ENCODE measurements around the gene PLEKHA6.

PLEKHA6 gene

DNA sequence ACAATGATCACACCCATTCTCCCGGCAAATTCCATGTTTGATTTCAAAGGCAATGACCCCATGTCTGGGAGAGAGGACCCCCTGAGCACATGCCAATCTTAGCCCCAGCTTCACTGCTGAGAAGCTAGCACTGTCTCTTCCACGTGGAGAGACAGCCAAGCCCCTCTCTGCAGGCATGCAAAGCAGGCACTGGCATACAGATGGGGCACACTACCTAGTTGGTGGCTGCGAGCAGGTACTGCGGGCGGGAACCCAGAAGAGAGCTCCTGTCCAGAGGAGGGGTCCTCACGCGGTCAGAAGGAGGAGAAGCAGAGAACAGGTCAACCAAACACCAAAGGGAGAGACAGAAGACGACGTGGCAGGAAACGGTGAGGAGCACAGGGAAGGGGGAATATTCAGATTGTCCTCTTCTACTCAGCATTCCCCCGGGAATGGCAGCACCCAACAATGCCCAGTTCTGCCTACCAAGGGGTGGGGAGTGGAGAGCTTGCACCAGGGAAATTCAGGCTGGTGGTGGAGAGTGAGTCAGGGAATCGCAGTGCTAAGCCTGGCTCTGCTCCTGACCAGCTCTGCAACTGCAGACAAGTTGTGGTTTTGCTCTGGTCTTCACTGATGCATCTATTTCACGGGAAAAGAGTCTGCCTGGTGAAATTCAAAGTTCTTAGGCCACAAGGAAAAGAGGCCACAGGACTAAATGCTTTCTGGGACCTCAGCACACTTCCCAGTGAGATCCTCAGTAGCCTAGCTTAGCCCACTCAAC, 97.8 kb downstream of the PLEKHA6 start:
- no peak overlapping the region for H3K4me2 ChIP-seq (ENCODE audit: low read length)
- H2BK120ac ChIP-seq (ENCODE audit: insufficient read depth, low read length, poor library complexity), result no peak overlapping the region
- no peak overlapping the region for H3K18ac ChIP-seq (ENCODE audit: low read length)
- H3K4ac ChIP-seq (ENCODE audit: low read depth, low read length), result no peak overlapping the region
- no peak overlapping the region for H3K27ac ChIP-seq (ENCODE audit: low read depth, low read length)
- no peak overlapping the region for H3K4me3 ChIP-seq (ENCODE audit: low read depth, low read length)
- no peaks in the 10 kb centered on the region for H3K9me3 ChIP-seq (ENCODE audit: insufficient read depth, low read depth, low read length)
- H4K12ac ChIP-seq (ENCODE audit: low read depth, low read length), result no peak overlapping the region
- no peaks in the 10 kb centered on the region for H3K27me3 ChIP-seq (ENCODE audit: insufficient read depth, low read length)
- peaks cover 0 to 15% of the 10 kb centered on the region in 2 experiments for H3K4me1 ChIP-seq (ENCODE audit: control insufficient read depth in 1 of 2, insufficient read depth in 2 of 2, low read length in 2 of 2)
- H2AFZ ChIP-seq (ENCODE audit: insufficient read depth, low read length, poor library complexity), result no peak overlapping the region
- WGBS (ENCODE audit: extremely low coverage, insufficient coverage, insufficient read length), result no CpG with 5 or more reads among the region's 13 CpGs
- no peak overlapping the region for H3K23ac ChIP-seq (ENCODE audit: low read length)
- H2BK12ac ChIP-seq (ENCODE audit: low read length), result no peak overlapping the region
- H3K79me2 ChIP-seq (ENCODE audit: control insufficient read depth, insufficient read depth, low read length, poor library complexity), result no peaks in the 10 kb centered on the region
- no peak overlapping the region for H2BK5ac ChIP-seq (ENCODE audit: low read depth, low read length, poor library complexity)
- H3K9ac ChIP-seq (ENCODE audit: low read length), result no peak overlapping the region
- DNase-seq, result no peak
- H3K79me1 ChIP-seq (ENCODE audit: low read length), result no peaks in the 10 kb centered on the region
- no peak overlapping the region for H2AK5ac ChIP-seq (ENCODE audit: low read length)
- H3K36me3 ChIP-seq (ENCODE audit: control insufficient read depth in 1 of 2, insufficient read depth in 2 of 2, low read length in 2 of 2), result peaks cover 53 to 68% of the 10 kb centered on the region in 2 experiments
- no peak overlapping the region for H4K91ac ChIP-seq (ENCODE audit: low read depth, low read length)
- H4K8ac ChIP-seq (ENCODE audit: low read depth, low read length), result no peak overlapping the region
- no peak overlapping the region for H3K14ac ChIP-seq (ENCODE audit: low read length)

DNA sequence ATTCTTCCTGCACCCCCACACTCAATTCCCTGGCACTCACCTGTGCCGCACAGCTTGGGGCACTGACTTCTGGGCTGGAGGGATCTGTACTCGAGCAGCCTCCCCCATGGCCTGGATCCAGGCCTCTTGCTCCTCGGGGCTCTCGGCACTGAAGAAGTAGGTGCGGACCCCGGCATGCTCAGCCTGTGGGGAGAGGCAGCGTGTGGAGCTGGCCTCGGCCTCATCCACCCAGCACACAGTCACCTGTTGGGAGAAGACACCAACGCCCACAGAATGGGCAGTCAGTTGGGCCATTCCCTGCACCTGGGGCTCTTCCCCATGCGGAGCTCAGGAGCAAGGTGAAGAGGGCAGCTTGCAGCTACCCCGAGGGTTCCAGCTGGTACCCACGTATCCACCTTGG, 98.5 kb downstream of the PLEKHA6 start:
- H3K79me1 ChIP-seq (ENCODE audit: low read length), result no peaks in the 10 kb centered on the region
- H3K9me3 ChIP-seq (ENCODE audit: insufficient read depth, low read depth, low read length), result no peaks in the 10 kb centered on the region
- no peak overlapping the region for H3K14ac ChIP-seq (ENCODE audit: low read length)
- no peak overlapping the region for H4K12ac ChIP-seq (ENCODE audit: low read depth, low read length)
- no peak overlapping the region for H2AFZ ChIP-seq (ENCODE audit: insufficient read depth, low read length, poor library complexity)
- no peaks in the 10 kb centered on the region for H3K27me3 ChIP-seq (ENCODE audit: insufficient read depth, low read length)
- H3K18ac ChIP-seq (ENCODE audit: low read length), result no peak overlapping the region
- DNase-seq, result no peak
- H4K91ac ChIP-seq (ENCODE audit: low read depth, low read length), result no peak overlapping the region
- H3K4me1 ChIP-seq (ENCODE audit: control insufficient read depth in 1 of 2, insufficient read depth in 2 of 2, low read length in 2 of 2), result peaks cover 0 to 15% of the 10 kb centered on the region in 2 experiments
- no peak overlapping the region for H3K4me2 ChIP-seq (ENCODE audit: low read length)
- no CpG with 5 or more reads among the region's 12 CpGs for WGBS (ENCODE audit: extremely low coverage, insufficient coverage, insufficient read length)
- H2BK120ac ChIP-seq (ENCODE audit: insufficient read depth, low read length, poor library complexity), result no peak overlapping the region
- no peak overlapping the region for H3K23ac ChIP-seq (ENCODE audit: low read length)
- no peak overlapping the region for H2AK5ac ChIP-seq (ENCODE audit: low read length)
- no peak overlapping the region for H2BK12ac ChIP-seq (ENCODE audit: low read length)
- H3K27ac ChIP-seq (ENCODE audit: low read depth, low read length), result no peak overlapping the region
- peaks cover 54 to 67% of the 10 kb centered on the region in 2 experiments for H3K36me3 ChIP-seq (ENCODE audit: control insufficient read depth in 1 of 2, insufficient read depth in 2 of 2, low read length in 2 of 2)
- no peak overlapping the region for H3K9ac ChIP-seq (ENCODE audit: low read length)
- H4K8ac ChIP-seq (ENCODE audit: low read depth, low read length), result no peak overlapping the region
- no peak overlapping the region for H3K4ac ChIP-seq (ENCODE audit: low read depth, low read length)
- H3K79me2 ChIP-seq (ENCODE audit: control insufficient read depth, insufficient read depth, low read length, poor library complexity), result no peaks in the 10 kb centered on the region
- H3K4me3 ChIP-seq (ENCODE audit: low read depth, low read length), result no peak overlapping the region
- no peak overlapping the region for H2BK5ac ChIP-seq (ENCODE audit: low read depth, low read length, poor library complexity)

DNA sequence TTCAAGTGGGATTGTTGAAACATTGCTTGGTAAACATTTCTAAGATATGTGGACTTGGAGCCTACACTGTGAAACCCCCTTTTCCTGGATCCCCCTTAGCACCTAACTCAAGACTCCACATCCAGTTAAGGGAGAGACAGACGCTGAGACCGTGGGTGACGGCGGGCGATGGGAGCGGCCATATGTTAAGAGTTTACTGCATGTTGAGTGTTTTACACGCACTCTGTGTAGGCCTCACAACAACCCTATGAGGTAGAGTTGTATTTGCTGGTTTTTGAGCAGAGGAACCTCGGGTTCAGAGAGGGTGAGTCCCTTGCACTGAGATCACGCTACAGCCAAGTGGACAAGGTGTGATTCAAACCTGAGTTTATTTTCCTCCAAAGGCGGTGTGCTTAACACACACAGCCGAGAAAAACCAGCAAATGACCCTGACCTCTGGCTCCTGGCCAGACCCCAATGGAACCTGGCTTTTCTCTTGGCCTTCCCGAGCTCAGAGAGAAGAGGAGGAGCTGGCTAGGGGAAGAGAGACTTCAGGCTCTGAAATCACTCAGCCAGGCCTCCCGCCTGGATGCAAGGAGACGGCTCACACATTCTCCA, 99.0 kb downstream of the PLEKHA6 start:
- H3K4ac ChIP-seq (ENCODE audit: low read depth, low read length), result no peak overlapping the region
- no peak overlapping the region for H4K91ac ChIP-seq (ENCODE audit: low read depth, low read length)
- H3K14ac ChIP-seq (ENCODE audit: low read length), result no peak overlapping the region
- no peaks in the 10 kb centered on the region for H3K79me1 ChIP-seq (ENCODE audit: low read length)
- no peaks in the 10 kb centered on the region for H3K79me2 ChIP-seq (ENCODE audit: control insufficient read depth, insufficient read depth, low read length, poor library complexity)
- H3K27me3 ChIP-seq (ENCODE audit: insufficient read depth, low read length), result no peaks in the 10 kb centered on the region
- H3K23ac ChIP-seq (ENCODE audit: low read length), result no peak overlapping the region
- peaks cover 0 to 17% of the 10 kb centered on the region in 2 experiments for H3K4me1 ChIP-seq (ENCODE audit: control insufficient read depth in 1 of 2, insufficient read depth in 2 of 2, low read length in 2 of 2)
- H3K27ac ChIP-seq (ENCODE audit: low read depth, low read length), result no peak overlapping the region
- peaks cover 50 to 63% of the 10 kb centered on the region in 2 experiments for H3K36me3 ChIP-seq (ENCODE audit: control insufficient read depth in 1 of 2, insufficient read depth in 2 of 2, low read length in 2 of 2)
- no peak overlapping the region for H3K4me3 ChIP-seq (ENCODE audit: low read depth, low read length)
- no peaks in the 10 kb centered on the region for H3K9me3 ChIP-seq (ENCODE audit: insufficient read depth, low read depth, low read length)
- H3K9ac ChIP-seq (ENCODE audit: low read length), result no peak overlapping the region
- no peak overlapping the region for H3K4me2 ChIP-seq (ENCODE audit: low read length)
- no peak for DNase-seq
- no peak overlapping the region for H2BK120ac ChIP-seq (ENCODE audit: insufficient read depth, low read length, poor library complexity)
- H2BK12ac ChIP-seq (ENCODE audit: low read length), result no peak overlapping the region
- H2BK5ac ChIP-seq (ENCODE audit: low read depth, low read length, poor library complexity), result no peak overlapping the region
- H4K8ac ChIP-seq (ENCODE audit: low read depth, low read length), result no peak overlapping the region
- no CpG with 5 or more reads among the region's 14 CpGs for WGBS (ENCODE audit: extremely low coverage, insufficient coverage, insufficient read length)
- H3K18ac ChIP-seq (ENCODE audit: low read length), result no peak overlapping the region
- H4K12ac ChIP-seq (ENCODE audit: low read depth, low read length), result no peak overlapping the region
- H2AFZ ChIP-seq (ENCODE audit: insufficient read depth, low read length, poor library complexity), result no peak overlapping the region
- H2AK5ac ChIP-seq (ENCODE audit: low read length), result no peak overlapping the region

DNA sequence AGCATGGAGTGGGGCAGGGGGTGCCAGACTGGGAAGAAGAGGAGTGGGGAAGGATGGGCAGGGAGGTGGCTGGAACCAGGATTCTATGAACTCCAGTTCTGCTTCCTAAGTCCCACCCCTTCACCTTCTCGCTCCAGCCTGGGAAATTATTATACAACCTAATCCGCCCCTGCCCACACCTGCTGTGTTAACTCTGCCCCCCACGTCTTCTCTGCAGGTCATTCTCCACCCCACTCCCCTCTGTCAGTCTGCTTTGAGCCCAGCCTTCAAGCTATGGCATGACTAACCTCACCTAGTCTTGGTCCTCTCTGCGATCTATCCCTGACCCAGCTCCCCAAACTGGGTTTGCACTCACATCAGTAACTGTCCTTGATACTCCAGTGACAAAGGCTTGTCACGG, 99.9 kb downstream of the PLEKHA6 start:
- no CpG with 5 or more reads among the region's 5 CpGs for WGBS (ENCODE audit: extremely low coverage, insufficient coverage, insufficient read length)
- no peaks in the 10 kb centered on the region for H3K27me3 ChIP-seq (ENCODE audit: insufficient read depth, low read length)
- H4K12ac ChIP-seq (ENCODE audit: low read depth, low read length), result no peak overlapping the region
- H4K91ac ChIP-seq (ENCODE audit: low read depth, low read length), result no peak overlapping the region
- H3K4me2 ChIP-seq (ENCODE audit: low read length), result no peak overlapping the region
- peaks cover 0 to 18% of the 10 kb centered on the region in 2 experiments for H3K4me1 ChIP-seq (ENCODE audit: control insufficient read depth in 1 of 2, insufficient read depth in 2 of 2, low read length in 2 of 2)
- no peak overlapping the region for H2BK12ac ChIP-seq (ENCODE audit: low read length)
- H3K4me3 ChIP-seq (ENCODE audit: low read depth, low read length), result no peak overlapping the region
- H3K14ac ChIP-seq (ENCODE audit: low read length), result no peak overlapping the region
- H3K79me2 ChIP-seq (ENCODE audit: control insufficient read depth, insufficient read depth, low read length, poor library complexity), result no peaks in the 10 kb centered on the region
- no peak overlapping the region for H3K23ac ChIP-seq (ENCODE audit: low read length)
- no peak overlapping the region for H3K4ac ChIP-seq (ENCODE audit: low read depth, low read length)
- H3K18ac ChIP-seq (ENCODE audit: low read length), result no peak overlapping the region
- no peak overlapping the region for H2AK5ac ChIP-seq (ENCODE audit: low read length)
- no peak overlapping the region for H4K8ac ChIP-seq (ENCODE audit: low read depth, low read length)
- H3K27ac ChIP-seq (ENCODE audit: low read depth, low read length), result no peak overlapping the region
- peaks cover 49 to 56% of the 10 kb centered on the region in 2 experiments for H3K36me3 ChIP-seq (ENCODE audit: control insufficient read depth in 1 of 2, insufficient read depth in 2 of 2, low read length in 2 of 2)
- H3K79me1 ChIP-seq (ENCODE audit: low read length), result no peaks in the 10 kb centered on the region
- no peaks in the 10 kb centered on the region for H3K9me3 ChIP-seq (ENCODE audit: insufficient read depth, low read depth, low read length)
- DNase-seq, result no peak
- H2BK120ac ChIP-seq (ENCODE audit: insufficient read depth, low read length, poor library complexity), result no peak overlapping the region
- no peak overlapping the region for H2BK5ac ChIP-seq (ENCODE audit: low read depth, low read length, poor library complexity)
- H3K9ac ChIP-seq (ENCODE audit: low read length), result peak overlapping the region; percentile 9
- H2AFZ ChIP-seq (ENCODE audit: insufficient read depth, low read length, poor library complexity), result no peak overlapping the region

All from trophoblast cell (in vitro differentiated cells and primary cell).